KMS-11 (cell line): ENCODE results near the gene PTPRU.

Experiments used
- H2AFZ ChIP-seq: fragments of 200-600 bp; sonication (generic); 2 replicates; pipeline ENCODE4 v1.6.1; 2016; ENCODE audit warnings: antibody characterized with exemption, mixed run types, low read depth
- H3K27ac ChIP-seq: fragments of 200-600 bp; sonication (generic); 2 replicates; pipeline ENCODE4 v1.6.1; 2016; ENCODE audit warnings: mild to moderate bottlenecking, mixed run types
- H3K27me3 ChIP-seq: fragments of 200-600 bp; sonication (generic); 2 replicates; pipeline ENCODE4 v1.6.1; 2017; ENCODE audit warnings: mild to moderate bottlenecking, low read depth, mixed run types, moderate library complexity; ENCODE audit not compliant: insufficient read depth
- H3K36me3 ChIP-seq: fragments of 200-600 bp; sonication (generic); 2 replicates; pipeline ENCODE4 v1.6.1; 2017; ENCODE audit warnings: mild to moderate bottlenecking, mixed run types; ENCODE audit not compliant: insufficient read depth
- H3K4me1 ChIP-seq: fragments of 200-600 bp; sonication (generic); 2 replicates; pipeline ENCODE4 v1.6.1; 2016; ENCODE audit warnings: mild to moderate bottlenecking, low read depth, mixed run types; ENCODE audit not compliant: poor library complexity, severe bottlenecking
- H3K4me2 ChIP-seq: fragments of 200-600 bp; sonication (generic); 2 replicates; pipeline ENCODE4 v1.7.0; 2016; ENCODE audit warnings: mild to moderate bottlenecking, mixed run types
- H3K4me3 ChIP-seq: fragments of 200-600 bp; sonication (generic); IDR thresholded peaks from 2 replicates; pipeline ENCODE4 v1.6.1; 2017; ENCODE audit warnings: low read depth, low read length, mixed read lengths; ENCODE audit not compliant: insufficient read depth
- H3K79me2 ChIP-seq: fragments of 200-600 bp; sonication (generic); 2 replicates; pipeline ENCODE4 v1.6.1; 2016; ENCODE audit warnings: low read depth, mixed run types; ENCODE audit not compliant: insufficient read depth
- H3K9ac ChIP-seq: fragments of 200-600 bp; sonication (generic); 2 replicates; pipeline ENCODE4 v1.6.1; 2016; ENCODE audit warnings: mild to moderate bottlenecking, mixed run types
- H4K20me1 ChIP-seq: fragments of 200-600 bp; sonication (generic); 2 replicates; pipeline ENCODE4 v1.6.1; 2016; ENCODE audit warnings: mild to moderate bottlenecking, mixed run types; ENCODE audit not compliant: insufficient read depth
- TF ChIP-seq, protein P1 (sequence below): fragments of 200-600 bp; sonication (generic); conservative IDR thresholded peaks from 2 replicates; pipeline ENCODE4 v1.6.1; 2017; ENCODE audit warnings: low read depth, mild to moderate bottlenecking, antibody characterized with exemption, low read length, moderate library complexity, mixed read lengths

Gene PTPRU

DNA sequence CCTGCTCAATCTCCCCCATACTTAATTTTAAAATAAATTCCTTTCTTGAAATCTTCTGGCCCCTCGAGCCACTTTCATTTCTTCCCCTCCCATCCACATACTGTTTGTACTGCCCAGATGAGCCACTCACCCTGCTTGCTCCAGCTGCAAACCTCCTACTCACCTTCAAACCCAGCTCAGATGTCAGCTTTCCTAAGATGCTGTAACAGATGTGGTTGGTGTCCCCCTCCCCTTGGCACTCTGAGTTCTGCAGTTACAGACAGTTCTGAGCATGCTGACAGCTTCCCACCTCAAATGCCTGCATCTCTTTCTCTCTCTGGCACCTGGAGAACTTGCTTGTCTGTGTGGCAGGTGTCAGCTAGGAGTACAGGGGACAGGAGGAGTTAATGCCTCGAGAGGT is 106.7 kb downstream of the PTPRU start:
- H3K27ac ChIP-seq, result no peak overlapping the region
- peaks cover 41% of the 10 kb centered on the region for H3K27me3 ChIP-seq
- H3K36me3 ChIP-seq, result no peaks in the 10 kb centered on the region
- H3K4me3 ChIP-seq, result no peak overlapping the region
- H3K9ac ChIP-seq, result no peak overlapping the region
- H3K79me2 ChIP-seq, result no peaks in the 10 kb centered on the region
- TF ChIP-seq, protein P1, sequence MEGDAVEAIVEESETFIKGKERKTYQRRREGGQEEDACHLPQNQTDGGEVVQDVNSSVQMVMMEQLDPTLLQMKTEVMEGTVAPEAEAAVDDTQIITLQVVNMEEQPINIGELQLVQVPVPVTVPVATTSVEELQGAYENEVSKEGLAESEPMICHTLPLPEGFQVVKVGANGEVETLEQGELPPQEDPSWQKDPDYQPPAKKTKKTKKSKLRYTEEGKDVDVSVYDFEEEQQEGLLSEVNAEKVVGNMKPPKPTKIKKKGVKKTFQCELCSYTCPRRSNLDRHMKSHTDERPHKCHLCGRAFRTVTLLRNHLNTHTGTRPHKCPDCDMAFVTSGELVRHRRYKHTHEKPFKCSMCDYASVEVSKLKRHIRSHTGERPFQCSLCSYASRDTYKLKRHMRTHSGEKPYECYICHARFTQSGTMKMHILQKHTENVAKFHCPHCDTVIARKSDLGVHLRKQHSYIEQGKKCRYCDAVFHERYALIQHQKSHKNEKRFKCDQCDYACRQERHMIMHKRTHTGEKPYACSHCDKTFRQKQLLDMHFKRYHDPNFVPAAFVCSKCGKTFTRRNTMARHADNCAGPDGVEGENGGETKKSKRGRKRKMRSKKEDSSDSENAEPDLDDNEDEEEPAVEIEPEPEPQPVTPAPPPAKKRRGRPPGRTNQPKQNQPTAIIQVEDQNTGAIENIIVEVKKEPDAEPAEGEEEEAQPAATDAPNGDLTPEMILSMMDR, result no peak
- no peaks in the 10 kb centered on the region for H4K20me1 ChIP-seq
- no peaks in the 10 kb centered on the region for H3K4me1 ChIP-seq
- H3K4me2 ChIP-seq, result no peak overlapping the region
- no peak overlapping the region for H2AFZ ChIP-seq

GRCh38 chr1:29343476-29343875 is 107.2 kb downstream of the PTPRU start:
- Histone ChIP-seq H3K4me2 (no peak overlapping the region), H3K27me3 (peaks cover 41% of the 10 kb centered on the region), H4K20me1 (no peaks in the 10 kb centered on the region), H3K27ac (no peak overlapping the region), H2AFZ (no peak overlapping the region), H3K36me3 (no peaks in the 10 kb centered on the region), H3K4me3 (no peak overlapping the region), H3K79me2 (no peaks in the 10 kb centered on the region), H3K9ac (no peak overlapping the region), H3K4me1 (no peaks in the 10 kb centered on the region)
- TF ChIP-seq, protein P1, result no peak

DNA sequence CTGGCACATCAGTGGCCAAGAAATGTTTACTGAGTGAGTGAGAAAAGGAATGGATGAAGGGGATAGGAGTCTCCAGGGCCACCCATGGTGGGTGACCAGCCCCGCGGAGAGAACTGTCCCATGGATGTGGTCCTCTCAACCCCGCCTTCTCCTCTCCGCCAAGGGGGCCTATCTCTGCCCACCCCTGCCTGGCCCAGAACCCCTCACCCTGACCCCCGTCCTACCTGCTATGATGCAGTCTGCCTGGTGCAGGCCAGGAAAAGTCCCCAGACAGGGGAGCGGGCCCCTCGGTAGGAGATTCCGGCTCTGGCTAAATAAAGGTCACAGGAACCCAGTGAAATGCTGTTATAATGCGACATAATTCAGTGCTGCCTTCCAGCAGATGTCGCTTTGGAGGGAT is 107.6 kb downstream of the PTPRU start:
- no peaks in the 10 kb centered on the region for H4K20me1 ChIP-seq
- no peaks in the 10 kb centered on the region for H3K79me2 ChIP-seq
- H3K27me3 ChIP-seq, result peaks cover 41% of the 10 kb centered on the region
- no peak overlapping the region for H3K9ac ChIP-seq
- H3K4me2 ChIP-seq, result no peak overlapping the region
- H3K4me1 ChIP-seq, result no peaks in the 10 kb centered on the region
- no peak overlapping the region for H3K4me3 ChIP-seq
- no peak overlapping the region for H3K27ac ChIP-seq
- H3K36me3 ChIP-seq, result no peaks in the 10 kb centered on the region
- H2AFZ ChIP-seq, result no peak overlapping the region
- TF ChIP-seq, protein P1, result no peak

GRCh38 chr1:29344336-29344735 is 108.0 kb downstream of the PTPRU start:
- Histone ChIP-seq H3K79me2 (no peaks in the 10 kb centered on the region), H3K36me3 (no peaks in the 10 kb centered on the region), H3K9ac (no peak overlapping the region), H3K4me1 (no peaks in the 10 kb centered on the region), H2AFZ (no peak overlapping the region), H3K4me3 (no peak overlapping the region), H3K27ac (no peak overlapping the region), H4K20me1 (no peaks in the 10 kb centered on the region), H3K27me3 (peaks cover 41% of the 10 kb centered on the region), H3K4me2 (no peak overlapping the region)
- TF ChIP-seq, protein P1, result no peak
